SK-N-SH (cell line): ENCODE results near the gene TRIM3. TPM values are rescaled to one million over a fixed set of nuclear protein-coding genes. Genes with fewer than 3 reads are reported as not detected.

ENCODE experiments used
- CTCF ChIA-PET: fragments of 300-600, 350-600 bp; formaldehyde crosslinking; extraction: SDS; loops from one replicate; lab custom pipeline; 2021; lab: Yijun Ruan, JAX
- POLR2A ChIA-PET: fragments of 350-600 bp; sonication (Branson Sonifier 250); formaldehyde crosslinking; extraction: SDS; loops from one replicate; lab custom pipeline; 2020; ENCODE audit warnings: antibody characterized with exemption, inconsistent platforms; lab: Yijun Ruan, JAX
- DNase-seq: peaks from one replicate; pipeline ENCODE4 v3.0.0; 2012
- H2AFZ ChIP-seq: fragments of 200-600 bp; sonication (generic); 2 replicates; pipeline ENCODE4 v1.8.1; 2016; ENCODE audit warnings: antibody characterized with exemption, mild to moderate bottlenecking, low read depth
- H3F3A ChIP-seq: fragments of 200-600 bp; sonication (generic); replicated peaks from 2 replicates; pipeline ENCODE3; 2016; ENCODE audit warnings: antibody characterized with exemption, mild to moderate bottlenecking; ENCODE audit not compliant: insufficient read depth
- H3K27ac ChIP-seq, 2 experiments: fragments of 200-500 bp in 1 of 2; fragments of 200-600 bp in 1 of 2; sonication (Bioruptor generic) in 1 of 2; sonication (generic), shearing (Covaris generic) in 1 of 2; 2 replicates each; pipeline versions ENCODE4 v1.5.1 to v1.6.1; 2014 to 2016; ENCODE audit warnings: low read depth in 2 of 2, inconsistent platforms in 1 of 2, low read length in 1 of 2, mild to moderate bottlenecking in 1 of 2, mixed read lengths in 1 of 2
- H3K27me3 ChIP-seq: fragments of 200-600 bp; sonication (generic), shearing (Covaris generic); 2 replicates; pipeline ENCODE4 v1.6.1; 2016; ENCODE audit warnings: mixed run types; ENCODE audit not compliant: insufficient read depth
- H3K36me3 ChIP-seq, 2 experiments: fragments of 200-500 bp in 1 of 2; fragments of 200-600 bp in 1 of 2; sonication (Bioruptor generic) in 1 of 2; sonication (generic) in 1 of 2; replicated peaks in 1 of 2; 2 replicates each; pipeline versions ENCODE3 to v1.5.1; 2014 to 2016; ENCODE audit warnings: low read length in 1 of 2, mild to moderate bottlenecking in 1 of 2; ENCODE audit not compliant: insufficient read depth in 2 of 2, control insufficient read depth in 1 of 2
- H3K4me1 ChIP-seq, 2 experiments: fragments of 200-500 bp in 1 of 2; fragments of 200-600 bp in 1 of 2; sonication (Bioruptor generic) in 1 of 2; sonication (generic), shearing (Covaris generic) in 1 of 2; 2 replicates each; pipeline versions ENCODE4 v1.5.1 to v1.6.1; 2014 to 2016; ENCODE audit warnings: low read depth in 1 of 2, low read length in 1 of 2, mixed run types in 1 of 2; ENCODE audit not compliant: insufficient read depth in 2 of 2, control insufficient read depth in 1 of 2
- H3K4me2 ChIP-seq: fragments of 200-600 bp; sonication (generic), shearing (Covaris generic); 2 replicates; pipeline ENCODE4 v1.6.1; 2017; ENCODE audit warnings: mixed run types
- H3K4me3 ChIP-seq, 2 experiments: fragments of 200-500 bp in 1 of 2; fragments of 200-600 bp in 1 of 2; sonication (Bioruptor generic) in 1 of 2; sonication (generic), shearing (Covaris generic) in 1 of 2; 2 replicates each; pipeline versions ENCODE4 v1.5.1 to v1.8.1; 2014 to 2016; ENCODE audit warnings: low read depth in 2 of 2, inconsistent platforms in 1 of 2, low read length in 1 of 2, mild to moderate bottlenecking in 1 of 2, mixed read lengths in 1 of 2, moderate library complexity in 1 of 2
- H3K79me2 ChIP-seq: fragments of 200-600 bp; sonication (generic); 2 replicates; pipeline ENCODE4 v1.8.1; 2017; ENCODE audit warnings: mild to moderate bottlenecking; ENCODE audit not compliant: insufficient read depth
- H3K9ac ChIP-seq: fragments of 200-600 bp; sonication (generic); 2 replicates; pipeline ENCODE4 v1.6.1; 2017; ENCODE audit warnings: mixed run types
- H3K9me2 ChIP-seq: fragments of 200-600 bp; sonication (generic); 2 replicates; pipeline ENCODE4 v1.6.1; 2017; ENCODE audit warnings: mixed run types
- H3K9me3 ChIP-seq: fragments of 200-600 bp; sonication (generic); 2 replicates; pipeline ENCODE4 v1.6.1; 2017; ENCODE audit warnings: mixed run types, mild to moderate bottlenecking, moderate library complexity
- H4K20me1 ChIP-seq: fragments of 200-600 bp; sonication (generic); 2 replicates; pipeline ENCODE4 v1.6.1; 2017; ENCODE audit warnings: mild to moderate bottlenecking, mixed run types; ENCODE audit not compliant: insufficient read depth
- CHD2 ChIP-seq: fragments of 150-350 bp; IDR thresholded peaks from 2 replicates; pipeline ENCODE4 v1.6.1; 2018; ENCODE audit warnings: low read length; ENCODE audit not compliant: partially characterized antibody
- ELF1 ChIP-seq: IDR thresholded peaks from 2 replicates; pipeline ENCODE4 v1.4.0; 2012
- EP300 ChIP-seq, 2 experiments: IDR thresholded peaks; 2 replicates each; pipeline versions ENCODE4 v1.4.0 to v1.6.1; 2012; ENCODE audit warnings: borderline replicate concordance in 1 of 2, low read depth in 1 of 2, low read length in 1 of 2
- NFIC ChIP-seq: IDR thresholded peaks from 2 replicates; pipeline ENCODE4 v1.4.0; 2012; ENCODE audit warnings: borderline replicate concordance
- NRF1 ChIP-seq: IDR thresholded peaks from 2 replicates; pipeline ENCODE4 v1.6.1; 2012; ENCODE audit warnings: low read depth, mild to moderate bottlenecking, low read length
- PBX3 ChIP-seq: IDR thresholded peaks from 2 replicates; pipeline ENCODE4; 2012
- POLR2AphosphoS5 ChIP-seq: IDR thresholded peaks from 2 replicates; pipeline ENCODE4 v1.6.1; 2012; ENCODE audit warnings: low read depth, low read length
- RAD21 ChIP-seq: IDR thresholded peaks from 2 replicates; pipeline ENCODE4 v1.6.1; 2012; ENCODE audit warnings: mild to moderate bottlenecking, low read length
- RCOR1 ChIP-seq: fragments of 150-350 bp; IDR thresholded peaks from 2 replicates; pipeline ENCODE4 v1.6.1; 2017; ENCODE audit warnings: antibody characterized with exemption, low read length
- RXRA ChIP-seq: IDR thresholded peaks from 2 replicates; pipeline ENCODE4 v1.4.0; 2012; ENCODE audit warnings: low read depth, mild to moderate bottlenecking, borderline replicate concordance
- SIN3A ChIP-seq: IDR thresholded peaks from 2 replicates; pipeline ENCODE4 v1.6.1; 2012; ENCODE audit warnings: low read depth, mild to moderate bottlenecking, low read length, moderate library complexity, borderline replicate concordance
- SMC3 ChIP-seq: IDR thresholded peaks from 2 replicates; pipeline ENCODE4 v1.6.1; 2012; ENCODE audit warnings: low read depth, low read length, improper control_type of control experiment
- TAF1 ChIP-seq: IDR thresholded peaks from 2 replicates; pipeline ENCODE4 v1.6.1; 2012; ENCODE audit warnings: low read depth, mild to moderate bottlenecking, low read length, moderate library complexity, borderline replicate concordance
- TCF12 ChIP-seq: IDR thresholded peaks from 2 replicates; pipeline ENCODE4 v1.4.0; 2012
- TEAD4 ChIP-seq: IDR thresholded peaks from 2 replicates; pipeline ENCODE4 v1.4.0; 2012; ENCODE audit warnings: mild to moderate bottlenecking, borderline replicate concordance; ENCODE audit not compliant: insufficient read depth
- USF2 ChIP-seq: fragments of 150-350 bp; IDR thresholded peaks from 2 replicates; pipeline ENCODE4 v1.6.1; 2017; ENCODE audit warnings: antibody characterized with exemption, low read length, low read depth, borderline replicate concordance
- YY1 ChIP-seq: IDR thresholded peaks from 2 replicates; pipeline ENCODE4 v1.4.0; 2012; ENCODE audit warnings: low read depth, mild to moderate bottlenecking
- WGBS: methylation state at CpG from one replicate; pipeline ENCODE4 v1.1.6; 2017; ENCODE audit warnings: low lambda C conversion rate; 5-methylcytosine and 5-hydroxymethylcytosine counted together
- polyA plus RNA-seq, 3 experiments: library from polyadenylated mRNA; depleted of rRNA; stranded (reverse); fragments of >200 nt; gene quantifications; 2 replicates each; pipeline ENCODE4 v1.2.3, GENCODE V29; 2012

Gene TRIM3
- polyA plus RNA-seq, 1 of the 3 experiments (the other 2 are of a cell fraction): 22.8 TPM

GRCh38 chr11:6502382-6502781, 28.6 kb upstream of the TRIM3 start:
- Histone ChIP-seq H3K27me3 (no peaks in the 10 kb centered on the region), H3K36me3 (peaks cover 13% of the 10 kb centered on the region in 2 experiments), H2AFZ (no peak overlapping the region), H4K20me1 (no peaks in the 10 kb centered on the region), H3K4me3 (no peak overlapping the region), H3K9ac (no peak overlapping the region), H3K9me2 (no peaks in the 10 kb centered on the region), H3K27ac (no peak overlapping the region), H3K4me2 (no peak overlapping the region), H3K4me1 (0 out of 4 replicates have a peak, but pooled peaks cover 0 to 4% of the 10 kb centered on the region in 2 experiments), H3K79me2 (no peaks in the 10 kb centered on the region), H3K9me3 (no peaks in the 10 kb centered on the region), H3F3A (peaks cover 5% of the 10 kb centered on the region)
- 94% methylated on average over 3 of the region's 3 CpGs for WGBS
- POLR2A ChIA-PET: interaction anchor here (1.1 kb wide), 1 partner anchor 16 kb away, joined by 3 read pairs; no protein-coding TSS in a partner anchor
- CTCF ChIA-PET: interaction anchor here (1.1 to 2.9 kb wide), 2 partner anchors 63 to 123 kb away, joined by 4 to 10 read pairs; no protein-coding TSS in a partner anchor
- TF ChIP-seq POLR2AphosphoS5 (no peak), PBX3 (no peak), CHD2 (no peak), TAF1 (no peak), NRF1 (no peak)
- DNase-seq: no peak

GRCh38 chr11:6498544-6498943, 24.8 kb upstream of the TRIM3 start:
- H3K4me3 ChIP-seq: no peak overlapping the region
- no peaks in the 10 kb centered on the region for H3K9me3 ChIP-seq
- H3K27me3 ChIP-seq: no peaks in the 10 kb centered on the region
- H3K4me2 ChIP-seq: no peak overlapping the region
- no peak for TF ChIP-seq ELF1
- TF ChIP-seq YY1: no peak
- no peak for TF ChIP-seq EP300 (IDR thresholded peaks at IDR 0.05; ENCODE audit: borderline replicate concordance in 1 of 2, low read depth in 1 of 2, low read length in 1 of 2)
- TF ChIP-seq NFIC: no peak
- no peak for TF ChIP-seq RXRA
- TF ChIP-seq SIN3A: no peak
- no peak for TF ChIP-seq RAD21
- no peak for TF ChIP-seq USF2
- TF ChIP-seq TEAD4: no peak
- TF ChIP-seq TCF12: no peak
- no peak for TF ChIP-seq RCOR1
- no peak for TF ChIP-seq SMC3
- TF ChIP-seq PBX3: no peak
- TF ChIP-seq, all 33 proteins: peak for 0
- 94% methylated on average over 3 of the region's 5 CpGs for WGBS
- Histone ChIP-seq H3K79me2 (no peaks in the 10 kb centered on the region), H3K36me3 (peaks cover 7 to 9% of the 10 kb centered on the region in 2 experiments), H2AFZ (no peak overlapping the region), H3K4me1 (no peaks in the 10 kb centered on the region), H3K9me2 (no peaks in the 10 kb centered on the region), H3K9ac (no peak overlapping the region), H4K20me1 (no peaks in the 10 kb centered on the region), H3K27ac (no peak overlapping the region), H3F3A (no peaks in the 10 kb centered on the region)
- no peak for DNase-seq
- ChIA-PET CTCF (interaction anchor here (1.0 to 5.5 kb wide), 4 partner anchors 8 to 135 kb away, joined by 3 to 29 read pairs (median 6); partner anchors contain the start of gene TIMM10B), POLR2A (interaction anchor here (1.8 kb wide), 1 partner anchor 17 kb away, joined by 4 read pairs; the partner anchor contains the start of genes ARFIP2 and TIMM10B)
